IPS-18a (cell line): ENCODE results near the gene SEZ6L.

ENCODE experiments used
- H3K27ac ChIP-seq: one replicate; pipeline ENCODE4 v1.5.1; 2013; ENCODE audit warnings: low read length
- H3K27me3 ChIP-seq: one replicate; pipeline ENCODE4 v1.6.1; 2013; ENCODE audit warnings: mild to moderate bottlenecking, low read length; ENCODE audit not compliant: control insufficient read depth, insufficient read depth
- H3K36me3 ChIP-seq: one replicate; pipeline ENCODE4 v1.6.1; 2013; ENCODE audit warnings: low read depth, low read length; ENCODE audit not compliant: control insufficient read depth
- H3K4me1 ChIP-seq: one replicate; pipeline ENCODE4 v1.6.1; 2013; ENCODE audit warnings: low read depth, low read length; ENCODE audit not compliant: control insufficient read depth
- H3K4me3 ChIP-seq: one replicate; pipeline ENCODE4 v1.5.1; 2013; ENCODE audit warnings: low read length
- H3K9ac ChIP-seq: one replicate; pipeline ENCODE4 v1.6.1; 2013; ENCODE audit warnings: mild to moderate bottlenecking, low read length, moderate library complexity
- H3K9me3 ChIP-seq: one replicate; pipeline ENCODE4 v1.6.1; 2013; ENCODE audit warnings: low read depth, low read length; ENCODE audit not compliant: control insufficient read depth

SEZ6L gene

DNA sequence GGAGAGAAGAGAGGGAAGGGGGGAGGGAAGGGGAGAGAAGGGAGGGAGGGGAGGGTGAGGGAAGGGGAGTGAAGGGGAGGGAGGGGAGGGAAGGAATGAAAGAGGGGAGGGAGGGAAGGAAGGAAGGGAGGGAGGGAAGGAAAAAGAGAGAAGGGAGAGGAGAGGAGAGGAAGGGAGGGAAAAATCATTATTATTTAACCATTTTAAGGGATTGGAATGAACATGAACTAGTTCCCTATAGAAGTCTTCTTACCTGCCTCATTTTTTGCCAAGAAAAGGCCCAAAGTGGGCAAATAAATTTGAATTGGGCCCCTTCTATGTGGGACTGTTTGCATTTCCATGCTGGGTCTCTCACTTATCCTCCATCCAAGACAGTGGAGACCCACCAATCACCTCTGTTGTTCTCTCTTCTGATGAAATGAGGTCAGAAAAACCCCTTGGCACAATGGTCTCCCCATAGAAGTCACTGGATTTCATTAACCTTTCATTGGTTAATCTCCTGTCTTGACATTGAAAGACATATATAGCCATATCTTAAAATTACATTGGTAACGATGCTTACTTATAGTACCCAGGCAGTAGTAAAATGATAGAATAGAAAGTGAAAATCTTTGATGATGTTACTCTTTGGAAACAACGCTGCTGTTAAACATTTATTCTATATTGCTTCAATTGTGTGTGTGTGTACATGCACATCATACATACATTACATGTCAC is 179.7 kb downstream of the SEZ6L start:
- Histone ChIP-seq H3K36me3 (no peaks in the 10 kb centered on the region), H3K4me3 (no peak overlapping the region), H3K9ac (no peak overlapping the region), H3K27me3 (no peaks in the 10 kb centered on the region), H3K27ac (no peak overlapping the region), H3K9me3 (no peaks in the 10 kb centered on the region), H3K4me1 (no peaks in the 10 kb centered on the region)

DNA sequence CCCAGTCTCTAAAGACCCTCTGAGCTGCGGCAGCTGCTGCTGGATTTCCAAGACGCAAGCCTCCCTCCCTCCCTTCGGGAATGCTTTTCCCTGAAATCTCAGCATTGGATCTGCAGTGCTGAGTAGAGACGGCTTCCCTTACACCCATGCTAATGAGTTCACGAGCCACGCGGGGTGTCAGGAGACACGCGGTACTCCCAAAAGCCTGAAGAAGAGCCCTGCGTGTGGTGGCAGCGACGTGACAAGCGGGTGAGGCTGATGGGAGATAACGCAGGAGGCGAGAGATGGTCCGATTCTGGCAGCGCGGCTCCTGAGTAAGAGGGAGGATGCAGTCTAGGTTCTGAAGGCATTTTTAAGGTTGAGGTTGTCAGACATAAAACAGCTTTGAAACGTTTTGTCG is 185.4 kb downstream of the SEZ6L start:
- no peak overlapping the region for H3K27ac ChIP-seq
- no peaks in the 10 kb centered on the region for H3K27me3 ChIP-seq
- H3K4me3 ChIP-seq, result no peak overlapping the region
- no peaks in the 10 kb centered on the region for H3K36me3 ChIP-seq
- no peaks in the 10 kb centered on the region for H3K4me1 ChIP-seq
- H3K9me3 ChIP-seq, result no peaks in the 10 kb centered on the region
- no peak overlapping the region for H3K9ac ChIP-seq

DNA sequence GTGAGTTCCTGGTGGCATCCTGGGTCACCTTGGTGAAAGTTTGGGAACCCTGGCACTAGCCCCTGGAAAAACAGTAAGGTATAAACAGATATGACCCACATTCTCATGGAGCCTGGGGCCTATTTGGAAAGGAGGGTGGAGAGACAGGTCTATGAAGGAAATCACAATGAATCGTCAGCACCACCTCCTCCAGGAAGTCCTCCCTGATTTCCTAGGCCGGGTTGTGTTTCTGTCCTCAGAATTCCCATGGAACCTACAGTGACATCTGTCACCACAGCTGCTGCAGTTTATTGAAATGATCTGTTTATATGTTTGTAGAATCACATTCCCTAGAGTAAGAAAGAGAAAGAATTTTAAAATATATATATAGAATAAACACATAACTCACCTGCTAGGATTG is 188.0 kb downstream of the SEZ6L start:
- no peaks in the 10 kb centered on the region for H3K36me3 ChIP-seq
- H3K9ac ChIP-seq, result no peak overlapping the region
- peaks cover 7% of the 10 kb centered on the region for H3K4me1 ChIP-seq
- H3K4me3 ChIP-seq, result no peak overlapping the region
- H3K9me3 ChIP-seq, result no peaks in the 10 kb centered on the region
- no peak overlapping the region for H3K27ac ChIP-seq
- no peaks in the 10 kb centered on the region for H3K27me3 ChIP-seq

DNA sequence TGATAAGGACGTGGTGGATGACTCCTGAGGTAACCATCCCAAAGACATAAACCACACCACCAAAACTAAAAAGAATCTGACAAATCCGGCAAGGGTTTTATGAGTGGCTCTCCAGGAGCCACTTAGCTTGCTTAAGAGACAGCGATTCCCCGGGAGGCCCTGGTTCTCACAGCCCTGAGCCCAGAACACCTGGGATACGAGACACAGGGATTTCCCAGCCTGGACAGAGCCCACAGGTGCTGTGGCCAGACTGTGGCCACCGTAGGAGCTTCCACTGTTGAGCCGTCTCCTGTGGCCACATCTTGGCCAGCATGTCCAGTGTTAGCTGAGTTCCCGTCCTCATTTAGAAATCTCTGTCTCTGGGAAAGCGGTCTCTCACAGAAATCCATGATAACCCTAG is 188.6 kb downstream of the SEZ6L start:
- Histone ChIP-seq H3K9ac (no peak overlapping the region), H3K27ac (no peak overlapping the region), H3K4me3 (no peak overlapping the region), H3K9me3 (no peaks in the 10 kb centered on the region), H3K4me1 (peaks cover 7% of the 10 kb centered on the region), H3K36me3 (no peaks in the 10 kb centered on the region), H3K27me3 (no peaks in the 10 kb centered on the region)

DNA sequence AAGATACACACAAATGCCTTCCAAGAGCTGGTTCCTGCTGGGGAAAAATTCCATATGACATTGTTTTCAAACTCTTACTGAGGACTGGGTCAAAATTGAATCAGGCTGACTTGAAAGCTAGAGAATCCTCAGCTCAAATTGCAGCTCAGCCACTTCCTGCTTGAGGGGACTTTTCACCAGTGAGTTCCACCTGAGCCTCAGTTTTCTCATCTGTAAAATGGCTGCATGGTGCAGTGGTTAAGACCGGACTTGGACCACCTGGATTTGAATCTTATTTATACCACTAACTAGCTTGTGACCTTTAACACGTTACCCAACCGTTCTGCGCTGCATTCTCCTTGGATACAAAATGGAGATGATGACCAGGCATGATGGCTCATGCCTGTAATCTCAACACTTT is 189.9 kb downstream of the SEZ6L start:
- H3K9ac ChIP-seq, result no peak overlapping the region
- no peaks in the 10 kb centered on the region for H3K36me3 ChIP-seq
- H3K4me1 ChIP-seq, result peaks cover 7% of the 10 kb centered on the region
- H3K4me3 ChIP-seq, result no peak overlapping the region
- no peak overlapping the region for H3K27ac ChIP-seq
- H3K9me3 ChIP-seq, result no peaks in the 10 kb centered on the region
- H3K27me3 ChIP-seq, result no peaks in the 10 kb centered on the region

DNA sequence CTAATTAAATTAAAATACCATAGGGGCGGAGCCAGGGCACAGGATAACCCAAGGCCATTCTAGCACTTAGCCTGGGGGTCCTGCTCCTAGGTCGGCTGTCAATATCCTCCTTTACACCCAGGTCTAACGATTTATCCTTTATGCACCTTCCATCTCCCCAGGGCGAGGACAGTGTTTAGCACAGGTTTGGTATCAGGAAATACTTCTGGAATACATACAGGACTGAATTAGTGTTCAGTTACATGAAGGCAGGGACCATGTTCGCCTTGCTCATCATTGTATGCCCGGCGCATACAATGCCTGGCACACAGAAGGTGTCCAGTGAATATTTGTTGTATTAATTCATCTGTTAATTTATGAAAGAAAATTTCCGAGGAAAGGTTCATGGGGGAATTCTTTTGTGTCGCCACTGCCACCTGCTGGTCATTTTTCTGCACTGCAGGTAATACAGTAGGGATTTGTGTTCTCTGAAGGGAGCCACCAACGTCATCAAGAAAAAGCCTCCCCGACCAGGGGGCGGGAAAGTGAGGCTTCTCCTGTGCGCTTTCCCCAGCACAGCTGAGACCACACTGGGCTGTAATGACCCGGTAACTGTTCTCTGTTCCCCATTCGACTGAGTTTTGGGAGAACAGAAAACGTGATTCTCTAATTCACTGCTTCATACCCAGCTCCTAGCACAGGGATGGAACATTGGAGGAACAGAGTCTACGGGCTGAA is 191.1 kb downstream of the SEZ6L start:
- Histone ChIP-seq H3K9me3 (no peaks in the 10 kb centered on the region), H3K4me3 (peak overlapping the region; percentile 56), H3K9ac (peak overlapping the region; percentile 56), H3K36me3 (no peaks in the 10 kb centered on the region), H3K27me3 (no peaks in the 10 kb centered on the region), H3K27ac (no peak overlapping the region), H3K4me1 (peaks cover 7% of the 10 kb centered on the region)

DNA sequence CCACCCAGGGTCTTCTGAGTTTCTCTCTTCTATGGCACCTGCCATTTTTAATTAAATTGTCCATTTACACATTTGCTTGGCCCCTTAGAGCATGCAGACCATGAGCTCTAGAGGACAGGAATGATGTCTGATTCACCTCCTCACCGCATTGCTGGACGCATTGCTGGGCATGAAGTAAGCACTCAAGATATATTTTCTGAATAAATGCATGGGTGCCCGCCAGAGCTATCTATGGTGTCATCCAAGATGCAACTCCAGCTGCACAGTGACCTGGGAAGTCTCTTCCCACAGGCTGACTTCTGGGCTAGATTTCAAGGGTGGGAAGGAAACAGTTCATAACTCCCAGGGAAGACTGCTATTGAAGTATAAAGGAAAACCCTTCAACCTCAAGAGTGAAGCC is 193.2 kb downstream of the SEZ6L start:
- H3K27me3 ChIP-seq, result no peaks in the 10 kb centered on the region
- no peaks in the 10 kb centered on the region for H3K36me3 ChIP-seq
- H3K4me3 ChIP-seq, result no peak overlapping the region
- peaks cover 7% of the 10 kb centered on the region for H3K4me1 ChIP-seq
- H3K9me3 ChIP-seq, result no peaks in the 10 kb centered on the region
- no peak overlapping the region for H3K9ac ChIP-seq
- H3K27ac ChIP-seq, result no peak overlapping the region

DNA sequence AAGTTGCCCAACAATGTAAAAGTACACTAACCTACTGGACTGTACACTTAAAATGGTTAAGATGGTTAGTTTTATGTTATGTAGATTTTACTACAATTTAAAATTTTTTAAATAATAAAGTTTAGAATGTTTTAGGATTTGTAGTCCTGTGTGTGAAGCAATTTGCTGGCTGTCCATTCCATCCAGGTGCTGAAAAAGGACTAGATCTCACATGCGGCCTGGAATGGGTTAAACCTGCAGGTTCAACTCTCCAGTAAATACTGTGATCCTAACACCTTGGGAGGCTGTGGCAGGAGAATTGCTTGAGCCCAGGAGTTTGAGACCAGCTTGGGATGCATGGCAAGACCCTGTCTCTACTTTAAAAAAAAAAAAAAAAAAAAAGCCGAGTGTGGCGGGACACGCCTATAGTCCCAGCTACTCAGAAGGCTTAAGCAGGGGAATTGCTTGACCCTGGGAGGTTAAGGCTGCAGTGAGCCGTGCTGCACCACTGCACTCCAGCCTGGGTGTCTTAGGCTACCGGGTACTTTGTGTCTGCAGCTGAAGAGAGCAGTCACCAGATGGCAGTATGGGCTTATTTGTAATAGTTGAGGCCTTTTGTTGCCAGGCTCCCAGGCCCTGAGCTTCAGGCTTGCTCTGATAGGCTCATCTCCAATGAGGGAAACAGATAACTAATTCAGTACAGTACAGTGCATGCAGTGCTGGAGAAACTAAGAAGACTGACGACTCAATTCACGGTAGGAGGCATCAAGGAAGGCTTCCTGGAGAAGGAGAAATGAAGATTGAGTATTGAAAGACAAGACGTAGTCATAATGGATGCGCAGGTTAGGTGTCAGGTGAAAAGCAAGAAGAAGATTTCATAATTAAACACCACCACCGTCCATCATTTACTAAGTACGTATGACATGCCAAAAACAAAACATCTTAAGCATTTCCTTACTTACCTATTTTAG is 195.1 kb downstream of the SEZ6L start:
- peaks cover 9% of the 10 kb centered on the region for H3K4me1 ChIP-seq
- no peak overlapping the region for H3K27ac ChIP-seq
- H3K4me3 ChIP-seq, result no peak overlapping the region
- H3K9me3 ChIP-seq, result no peaks in the 10 kb centered on the region
- no peaks in the 10 kb centered on the region for H3K27me3 ChIP-seq
- no peaks in the 10 kb centered on the region for H3K36me3 ChIP-seq
- no peak overlapping the region for H3K9ac ChIP-seq

DNA sequence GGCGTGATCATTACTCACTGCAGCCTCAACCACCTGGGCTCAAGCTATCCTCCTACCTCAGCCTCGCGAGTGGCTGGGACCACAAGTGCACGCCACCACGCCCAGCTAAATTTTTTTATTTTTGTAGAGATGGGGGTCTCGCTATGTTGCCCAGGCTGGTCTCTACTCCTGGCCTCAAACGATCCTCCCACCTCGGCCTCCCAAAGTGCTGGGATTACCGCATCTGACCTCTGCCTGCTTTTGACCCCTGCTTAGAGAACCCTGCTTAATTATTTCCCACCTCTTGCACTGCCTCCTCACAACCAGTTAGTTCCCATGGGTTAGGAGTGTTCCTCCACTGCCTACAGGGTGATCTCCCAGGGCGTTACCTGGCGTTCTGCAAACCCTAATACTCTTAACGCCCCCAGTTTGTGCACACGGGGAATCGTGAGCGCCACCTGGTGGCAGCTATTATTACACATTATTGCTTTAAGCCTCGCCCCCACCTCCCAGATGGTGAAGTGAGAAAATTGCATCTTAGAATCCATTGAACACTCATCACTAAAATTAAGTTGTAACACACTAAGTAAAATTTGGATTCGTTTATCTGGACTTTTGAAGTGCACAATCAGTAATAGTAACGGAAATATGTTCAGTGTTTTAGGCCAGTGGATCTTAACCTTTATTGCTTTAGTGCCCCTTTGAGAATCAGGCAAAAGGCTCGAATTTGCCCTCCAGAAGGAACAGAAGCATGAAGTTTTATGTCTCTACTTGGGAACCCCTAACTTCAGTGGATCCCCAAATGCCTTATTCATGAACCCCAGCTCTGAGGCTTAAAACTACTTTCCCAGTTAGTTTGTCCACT is 198.4 kb downstream of the SEZ6L start:
- peaks cover 2% of the 10 kb centered on the region for H3K4me1 ChIP-seq
- no peak overlapping the region for H3K4me3 ChIP-seq
- H3K27ac ChIP-seq, result no peak overlapping the region
- no peak overlapping the region for H3K9ac ChIP-seq
- no peaks in the 10 kb centered on the region for H3K27me3 ChIP-seq
- no peaks in the 10 kb centered on the region for H3K9me3 ChIP-seq
- no peaks in the 10 kb centered on the region for H3K36me3 ChIP-seq

DNA sequence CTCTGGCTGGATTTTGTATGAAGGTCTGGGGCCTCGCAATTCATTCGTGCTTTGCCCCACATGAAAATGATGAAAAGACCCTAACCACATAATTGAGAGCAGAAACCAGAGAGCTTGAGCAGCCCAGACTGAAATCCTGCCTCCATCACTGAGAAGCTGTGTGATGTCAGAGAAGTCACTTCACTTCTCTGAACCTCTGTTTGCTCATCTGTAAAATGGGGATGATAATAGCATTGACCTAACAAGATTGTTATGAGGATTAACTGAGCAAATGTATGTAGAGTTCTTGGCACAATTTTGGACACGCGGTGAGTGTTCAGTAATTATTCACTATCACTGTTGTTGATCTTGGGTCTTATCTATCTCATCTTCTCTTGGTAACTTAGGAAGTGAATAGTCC is 203.6 kb downstream of the SEZ6L start:
- Histone ChIP-seq H3K27me3 (no peaks in the 10 kb centered on the region), H3K36me3 (no peaks in the 10 kb centered on the region), H3K27ac (no peak overlapping the region), H3K4me1 (peaks cover 7% of the 10 kb centered on the region), H3K9ac (no peak overlapping the region), H3K9me3 (no peaks in the 10 kb centered on the region), H3K4me3 (no peak overlapping the region)
